GM18526 (cell line): ENCODE data around the gene CNOT2.

Experiments used
- POLR2A ChIP-seq: IDR thresholded peaks from 3 replicates; pipeline ENCODE4 v1.6.1; 2011; ENCODE audit not compliant: insufficient read length; ENCODE audit errors: extremely low read depth

The CNOT2 gene

DNA sequence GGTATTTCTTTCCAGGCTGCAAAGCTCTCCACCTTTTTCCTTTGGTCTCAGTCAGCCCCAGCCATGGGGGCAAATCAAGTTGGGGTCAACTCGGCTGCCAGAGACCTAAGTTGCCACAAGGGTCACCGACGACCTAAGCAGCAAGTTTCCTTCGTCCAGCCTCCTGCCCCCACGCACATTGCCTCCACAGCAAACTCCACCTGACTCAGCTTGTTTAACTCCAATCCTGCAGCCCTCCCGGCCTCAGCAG lies 122.1 kb downstream of the CNOT2 start:
- TF ChIP-seq POLR2A, result no peak

- TF ChIP-seq POLR2A, result no peak
Observed at GRCh38 chr12:70365648-70366518, 122.7 kb downstream of the CNOT2 start, which contains the start of gene KCNMB4. Gene KCNMB4, plus strand, starts transcription at chr12:70366290. Its CDS starts 445 bp downstream, at chr12:70366735.

DNA sequence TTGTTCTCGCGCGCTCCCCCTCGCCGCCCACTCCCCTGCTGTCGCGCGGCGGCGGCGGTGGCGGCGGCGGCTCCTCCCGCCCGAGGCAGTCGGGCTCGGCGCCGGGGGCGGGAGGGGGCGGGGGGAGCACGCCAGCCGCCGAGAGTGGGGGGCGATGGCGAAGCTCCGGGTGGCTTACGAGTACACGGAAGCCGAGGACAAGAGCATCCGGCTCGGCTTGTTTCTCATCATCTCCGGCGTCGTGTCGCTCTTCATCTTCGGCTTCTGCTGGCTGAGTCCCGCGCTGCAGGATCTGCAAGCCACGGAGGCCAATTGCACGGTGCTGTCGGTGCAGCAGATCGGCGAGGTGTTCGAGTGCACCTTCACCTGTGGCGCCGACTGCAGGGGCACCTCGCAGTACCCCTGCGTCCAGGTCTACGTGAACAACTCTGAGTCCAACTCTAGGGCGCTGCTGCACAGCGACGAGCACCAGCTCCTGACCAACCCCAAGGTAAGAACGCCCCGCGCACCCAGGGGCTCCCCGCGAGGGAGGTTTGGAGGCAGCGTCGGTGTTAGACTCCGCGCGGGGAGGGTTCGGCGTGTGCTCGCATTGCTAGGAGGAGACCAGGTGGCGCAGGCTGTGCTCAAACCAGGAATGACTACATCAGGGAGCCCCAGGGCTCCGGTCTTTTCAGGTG lies 123.5 kb downstream of the CNOT2 start:
- no peak for TF ChIP-seq POLR2A

DNA sequence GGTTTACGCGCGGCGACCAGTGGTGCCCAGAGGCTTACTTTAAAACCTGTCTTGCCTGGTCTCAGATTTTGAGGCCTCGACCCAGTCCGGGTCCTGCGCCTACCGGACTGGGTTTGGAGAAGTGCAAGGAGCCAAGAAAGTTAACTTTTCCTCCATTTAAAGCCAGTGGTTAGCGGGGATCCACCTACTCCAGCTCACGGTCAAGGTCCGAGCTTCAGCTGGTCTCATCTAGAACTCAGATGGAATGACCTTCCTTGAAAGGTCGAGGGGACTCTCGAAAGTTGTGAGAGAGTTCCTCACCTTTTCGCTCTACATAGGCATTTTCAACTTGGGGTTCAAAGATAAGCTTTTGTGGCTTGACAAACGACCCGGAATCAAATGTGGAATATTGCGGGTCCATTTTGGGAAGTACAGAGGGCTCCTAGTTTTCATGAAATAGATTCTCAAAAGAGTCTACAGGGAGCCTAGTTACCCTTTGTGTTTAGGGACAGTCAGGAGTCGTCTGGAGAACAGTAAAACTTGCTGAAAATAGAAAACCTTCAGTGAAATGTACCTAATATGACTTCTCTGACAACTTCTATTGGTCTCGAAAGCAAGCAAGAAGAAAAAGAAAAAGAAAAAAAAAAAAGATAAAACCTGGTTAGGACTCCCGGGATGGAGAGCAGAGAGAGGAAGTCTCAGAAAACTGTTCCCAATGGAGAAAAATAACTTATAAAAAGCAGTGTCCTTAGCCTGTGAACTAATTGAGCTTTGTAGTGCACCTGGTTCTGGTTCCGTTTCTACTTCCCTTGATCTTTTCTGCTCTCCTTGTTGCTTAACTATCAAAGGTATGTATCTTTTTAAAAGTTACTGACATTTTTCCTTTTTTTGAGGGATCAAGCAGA lies 124.3 kb downstream of the CNOT2 start:
- no peak for TF ChIP-seq POLR2A

DNA sequence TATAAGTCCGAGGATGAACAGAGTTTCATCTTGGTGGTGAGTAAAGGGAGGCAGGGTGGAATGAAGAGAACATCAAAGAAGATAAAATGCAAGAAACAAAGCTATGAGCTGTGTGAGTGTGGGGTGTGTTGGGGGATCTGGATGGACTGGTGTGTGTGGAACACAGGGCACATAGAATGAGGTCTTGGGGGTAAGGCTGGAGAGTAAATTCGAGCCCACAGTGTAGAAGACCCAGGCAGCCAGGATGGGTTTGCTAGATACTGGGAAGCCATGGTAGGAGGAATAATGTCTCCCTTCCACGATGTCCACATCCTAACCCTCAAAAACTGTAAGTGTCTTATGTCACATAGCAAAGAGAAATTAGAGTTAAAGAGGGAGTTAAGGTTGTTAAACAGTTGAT lies 129.6 kb downstream of the CNOT2 start:
- no peak for TF ChIP-seq POLR2A

- TF ChIP-seq POLR2A, result no peak
Observed at GRCh38 chr12:70379846-70380245, 136.6 kb downstream of the CNOT2 start.

DNA sequence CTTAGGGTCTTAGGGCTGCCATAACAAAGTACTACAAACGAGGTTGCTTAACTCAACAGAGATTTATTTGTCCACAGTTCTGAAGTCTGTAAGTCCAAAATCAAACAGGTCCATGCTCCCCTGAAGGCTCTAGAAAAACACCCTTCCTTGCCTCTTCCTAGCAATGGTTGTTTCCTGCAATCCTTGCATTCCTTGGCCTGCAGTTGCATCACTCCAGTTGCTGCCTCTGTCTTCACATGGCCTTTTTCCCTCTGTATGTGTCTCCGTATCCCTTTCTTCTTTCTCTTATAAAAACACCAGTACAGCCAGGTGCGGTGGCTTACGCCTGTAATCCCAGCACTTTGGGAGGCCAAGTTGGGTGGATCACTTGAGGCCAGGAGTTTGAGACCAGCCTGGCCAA lies 140.3 kb downstream of the CNOT2 start:
- no peak for TF ChIP-seq POLR2A

GRCh38 chr12:70383886-70384285 lies 140.7 kb downstream of the CNOT2 start:
- no peak for TF ChIP-seq POLR2A

DNA sequence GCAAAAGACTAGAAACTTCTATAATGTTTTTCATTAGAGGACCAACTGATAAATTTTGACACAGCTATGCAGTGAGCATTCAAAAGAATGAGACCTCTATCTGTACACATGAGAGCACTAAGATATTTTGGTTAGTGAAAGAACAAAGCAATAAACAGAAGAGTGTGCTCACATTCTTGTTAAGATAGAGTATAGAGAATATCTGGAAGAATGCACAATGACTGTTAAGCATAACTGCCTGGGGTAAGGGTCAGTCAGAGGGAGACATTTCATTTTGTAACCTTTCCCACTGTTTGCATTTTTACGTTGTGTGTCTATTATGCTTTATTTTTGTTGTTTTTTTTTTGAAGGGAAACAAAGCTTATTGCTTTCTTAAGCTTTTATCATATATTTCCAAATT lies 143.5 kb downstream of the CNOT2 start:
- no peak for TF ChIP-seq POLR2A

DNA sequence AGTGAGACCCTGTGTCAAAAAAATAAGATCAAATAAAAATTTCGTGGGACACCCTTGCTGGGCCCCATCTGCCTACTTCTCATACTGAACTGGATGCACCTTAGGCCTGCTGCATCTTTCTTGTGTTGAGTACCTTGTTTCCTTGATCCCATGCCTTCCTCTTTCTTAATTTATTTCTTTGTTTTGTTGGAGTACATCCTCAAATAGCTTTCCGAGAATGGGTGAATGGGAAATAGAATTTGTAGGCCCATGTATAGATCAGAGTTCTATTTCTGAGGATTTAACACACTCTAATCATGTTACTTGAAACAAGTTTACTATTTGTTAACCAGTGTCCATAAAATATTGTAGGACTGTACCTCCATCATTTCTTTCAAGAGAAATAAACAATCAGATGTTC lies 146.4 kb downstream of the CNOT2 start:
- no peak for TF ChIP-seq POLR2A

DNA sequence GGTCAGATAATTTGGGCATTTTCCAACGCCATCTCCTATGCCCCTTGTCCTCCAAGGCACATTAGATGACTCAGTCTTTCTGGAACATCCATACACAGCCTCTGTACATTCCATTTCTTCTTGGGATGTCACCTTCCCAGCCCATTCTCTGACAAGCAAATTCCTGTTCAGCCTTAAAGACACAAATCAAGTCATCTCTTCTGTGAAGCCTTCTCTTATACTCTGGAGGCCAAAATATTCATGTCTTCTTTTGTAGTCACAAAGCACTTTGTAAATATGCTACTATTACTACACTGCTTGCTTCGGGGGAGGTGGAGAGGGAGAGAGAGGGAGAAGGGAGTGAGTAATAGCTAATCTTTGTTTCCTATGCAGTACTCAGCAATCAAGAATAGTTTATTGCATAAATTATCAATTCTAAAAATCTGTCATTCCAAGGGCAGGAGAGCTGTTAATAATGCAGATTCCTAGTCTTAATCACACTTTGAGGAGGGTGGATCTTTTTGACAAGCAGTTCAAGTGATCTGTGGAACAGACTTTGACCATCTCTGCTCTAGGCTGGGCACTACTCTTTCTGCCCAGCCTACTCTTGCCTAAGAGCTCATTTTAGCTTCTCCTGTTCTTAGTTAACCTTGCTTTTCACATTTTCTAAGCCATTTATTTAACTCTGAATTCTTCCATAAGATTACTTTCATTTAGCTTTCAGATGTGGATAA lies 150.7 kb downstream of the CNOT2 start:
- TF ChIP-seq POLR2A, result no peak

DNA sequence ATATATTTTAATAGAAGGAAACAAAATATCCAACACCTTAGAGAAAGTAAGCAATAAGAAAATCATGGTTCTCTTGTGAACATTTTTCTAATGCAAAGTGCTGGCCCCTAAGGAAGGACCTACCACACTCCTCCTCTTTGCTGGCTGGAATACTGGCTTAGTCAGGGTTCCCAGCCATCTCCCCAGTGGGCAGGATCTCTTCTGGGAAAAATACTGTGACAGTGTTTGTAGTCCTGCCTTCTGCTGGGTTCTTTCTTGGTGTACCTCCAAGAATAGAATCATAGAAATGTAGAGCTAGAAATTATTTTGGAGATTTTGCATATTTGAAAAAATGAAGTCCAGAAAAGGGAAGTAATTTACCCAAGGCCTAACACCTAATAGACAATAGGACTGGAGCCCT lies 154.8 kb downstream of the CNOT2 start:
- TF ChIP-seq POLR2A, result no peak

- no peak for TF ChIP-seq POLR2A
Observed at GRCh38 chr12:70398862-70399261, 155.6 kb downstream of the CNOT2 start.

DNA sequence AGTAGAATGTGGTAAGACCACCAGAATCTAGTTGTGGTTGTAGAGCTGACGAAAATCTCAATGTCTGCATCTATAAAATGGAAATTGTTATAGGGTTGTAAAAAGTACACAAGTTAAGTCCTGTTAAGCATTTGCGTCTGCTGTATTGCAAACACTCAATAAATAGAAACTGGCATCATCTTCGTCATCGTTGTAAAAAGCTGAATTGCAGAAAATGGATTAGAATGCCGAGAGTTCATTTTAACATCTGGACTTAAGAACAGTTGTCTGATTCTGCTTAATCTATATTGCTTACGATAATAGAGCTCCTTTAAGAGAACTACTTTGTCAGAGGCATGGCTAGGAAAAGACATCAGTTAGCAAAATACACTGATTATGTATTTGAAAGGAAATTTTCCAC lies 156.1 kb downstream of the CNOT2 start:
- TF ChIP-seq POLR2A, result no peak

DNA sequence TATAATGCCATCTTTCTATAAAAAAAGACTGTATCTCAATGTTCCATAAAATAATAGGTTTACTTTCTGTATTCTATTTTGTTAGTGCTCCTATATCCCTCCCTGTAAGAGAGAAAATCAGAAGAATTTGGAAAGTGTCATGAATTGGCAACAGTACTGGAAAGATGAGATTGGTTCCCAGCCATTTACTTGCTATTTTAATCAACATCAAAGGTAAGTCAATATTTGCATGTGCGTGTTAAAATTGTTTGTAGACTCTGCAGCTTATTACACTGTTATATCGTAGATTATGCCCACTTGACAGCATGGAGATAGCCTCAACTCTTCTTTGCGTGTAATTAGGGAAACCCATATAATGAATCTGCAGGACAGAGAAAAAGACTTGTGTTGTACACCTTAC lies 156.9 kb downstream of the CNOT2 start:
- no peak for TF ChIP-seq POLR2A
